Left colon (tissue), 2 donors: ENCODE results near the gene CLK2. TPM values are rescaled to one million over a fixed set of nuclear protein-coding genes. Genes with fewer than 3 reads are reported as not detected.

Experiments
- ATAC-seq: fragments of 200-7000 bp; cut with Tn5 transposase; one replicate; pipeline ENCODE4 v1.9.1; 2020; ENCODE audit warnings: mild to moderate bottlenecking, moderate library complexity
- DNase-seq, 2 donors: peaks; one replicate each; pipeline ENCODE4 v3.0.0-alpha.2; 2020
- intact Hi-C, 2 donors: fragments of 100-400 bp; cut with DNase I in 1 of 2; cut with micrococcal nuclease in 1 of 2; formaldehyde crosslinking; loops; one replicate each; pipeline versions ENCODE4 v1.11.2 to v1.14.0; 2022; cut with DNase I, micrococcal nuclease
- total RNA-seq, 2 donors: library from RNA; stranded (reverse); fragmentation: NEBNext Ultra II Directional; extraction: Animal tissue kit (Norgen Biotek cat#: 25700); gene quantifications; one replicate each; pipeline ENCODE4 v1.2.1, GENCODE V29; 2021
- donor health status: DM: no; HTN: no; CAD: no.
- donor health status: DM: yes; HTN: yes; CAD: no.

The CLK2 gene
- total RNA-seq, 2 donors from 2014 or later, result 34.3 to 41.0 TPM

DNA sequence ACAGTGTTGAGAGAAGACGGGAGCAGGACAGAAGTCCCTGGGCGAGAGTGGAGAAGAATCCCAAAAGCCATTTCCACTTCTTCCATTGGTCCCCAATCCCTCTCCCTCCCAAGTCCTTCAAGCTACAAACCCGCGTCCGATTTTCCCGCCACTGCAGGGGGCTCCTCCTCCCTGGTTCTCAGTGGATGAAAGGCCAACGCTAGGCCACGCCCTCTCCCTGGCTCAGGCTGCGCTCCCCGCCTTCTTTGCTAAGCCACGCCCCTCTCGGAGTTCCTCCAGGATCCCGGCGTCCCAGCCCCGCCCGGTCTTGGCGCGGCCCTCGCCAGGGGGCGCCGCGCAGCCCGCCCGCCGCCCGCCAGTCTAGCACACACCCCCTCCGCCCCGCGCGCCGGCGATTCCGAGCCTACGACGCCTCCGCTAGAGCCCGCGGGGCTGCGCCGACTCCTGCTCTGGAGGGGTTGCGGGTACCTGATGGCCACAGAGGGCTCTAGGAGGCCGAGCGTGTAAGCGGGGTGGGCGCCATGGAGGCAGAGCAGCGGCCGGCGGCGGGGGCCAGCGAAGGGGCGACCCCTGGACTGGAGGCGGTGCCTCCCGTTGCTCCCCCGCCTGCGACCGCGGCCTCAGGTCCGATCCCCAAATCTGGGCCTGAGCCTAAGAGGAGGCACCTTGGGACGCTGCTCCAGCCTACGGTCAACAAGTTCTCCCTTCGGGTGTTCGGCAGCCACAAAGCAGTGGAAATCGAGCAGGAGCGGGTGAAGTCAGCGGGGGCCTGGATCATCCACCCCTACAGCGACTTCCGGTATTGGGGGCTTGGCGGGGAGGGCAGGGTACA is 4.0 kb upstream of the CLK2 start, which contains the start of gene HCN3:
Gene HCN3 (plus strand): TSS at position 394 of the 832 bp plus-strand sequence. CDS start 128 bp downstream, at position 522.
- peak; percentile 72 for ATAC-seq
- intact Hi-C loops, result no loop called here
- peak; percentile 98 to 100 for DNase-seq

DNA sequence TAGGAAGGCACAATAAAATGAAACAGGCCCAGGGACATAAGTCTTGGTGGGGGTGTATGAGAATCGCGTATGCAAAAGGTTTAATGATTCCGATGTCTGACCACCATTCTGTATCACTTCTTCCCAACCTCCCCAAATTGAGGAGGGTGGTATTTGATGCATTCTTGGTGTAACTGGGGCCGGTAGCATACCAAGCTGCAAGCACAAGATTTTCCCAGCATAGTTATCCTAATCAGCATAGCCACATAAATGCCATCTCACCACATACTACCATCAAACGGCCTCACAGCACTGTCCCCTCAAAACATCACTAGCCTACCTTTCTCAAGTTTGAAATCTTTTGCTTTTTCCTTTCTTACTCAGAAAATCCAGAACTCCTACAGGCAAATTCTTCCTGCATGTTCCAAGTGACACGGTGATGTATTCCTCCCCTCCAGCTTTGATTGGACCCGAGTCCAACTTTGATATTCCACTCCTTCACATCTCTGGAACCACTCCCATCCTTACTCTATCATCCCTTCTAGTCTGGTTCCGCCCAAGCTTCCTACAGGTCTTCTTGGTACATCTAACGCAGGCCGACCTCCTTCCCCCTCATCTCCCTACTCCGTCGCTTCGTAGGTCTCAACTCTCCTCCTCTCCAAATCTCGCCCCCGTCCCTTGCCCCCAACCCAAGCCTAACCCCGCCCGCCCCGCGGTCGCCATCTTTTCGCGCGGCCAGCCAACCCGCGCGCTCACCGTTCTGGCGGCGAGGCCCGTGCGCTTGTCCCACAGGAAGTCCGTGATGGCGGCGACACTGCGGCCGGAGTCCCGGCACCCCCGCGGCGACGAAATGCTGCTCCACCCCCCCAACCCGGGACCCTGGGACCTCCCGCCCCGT is 600 bp downstream of the CLK2 start:
- DNase-seq, result no peak
- ATAC-seq, result peak; percentile 49
- intact Hi-C loops, result no loop called here

GRCh38 chr1:155269381-155269780 is 3.9 kb downstream of the CLK2 start:
- ATAC-seq, result no peak
- intact Hi-C loops, result loop anchor here in 1 of 2 donors (10.0 kb wide), 1 partner anchor 55 kb away; the partner anchor contains the start of gene RUSC1
- no peak for DNase-seq

GRCh38 chr1:155268630-155269029 is 4.7 kb downstream of the CLK2 start:
- ATAC-seq, result no peak
- DNase-seq, result no peak
- intact Hi-C loops, result loop anchor here in 1 of 2 donors (10.0 kb wide), 1 partner anchor 56 kb away; the partner anchor contains the start of gene RUSC1

GRCh38 chr1:155267373-155267772 is 5.9 kb downstream of the CLK2 start:
- ATAC-seq, result no peak
- DNase-seq, result no peak
- intact Hi-C loops, result loop anchor here in 1 of 2 donors (10.0 kb wide), 1 partner anchor 57 kb away; the partner anchor contains the start of gene RUSC1

DNA sequence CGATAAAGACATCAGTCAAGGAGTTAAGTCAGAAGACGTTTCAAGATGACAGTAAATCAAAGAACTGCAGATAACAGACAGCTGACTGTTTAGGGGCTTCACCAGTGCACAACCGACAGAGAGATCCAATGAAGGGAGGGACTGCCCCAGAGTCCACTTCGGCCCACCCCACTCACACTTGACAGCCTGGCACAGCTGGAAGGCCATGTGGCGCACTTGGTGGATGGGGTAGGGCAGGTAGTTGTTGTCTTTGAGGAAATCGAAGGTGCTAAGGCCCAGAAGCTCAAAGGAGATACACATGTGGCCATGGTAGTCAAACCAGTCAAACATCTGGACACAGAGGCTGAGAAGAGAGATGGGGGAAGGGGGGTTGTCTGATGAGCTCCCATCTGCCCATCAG is 6.8 kb downstream of the CLK2 start:
- ATAC-seq (no peak), DNase-seq (no peak)
- intact Hi-C loops, result loop anchor here in 1 of 2 donors (10.0 kb wide), 1 partner anchor 58 kb away; the partner anchor contains the start of gene RUSC1

DNA sequence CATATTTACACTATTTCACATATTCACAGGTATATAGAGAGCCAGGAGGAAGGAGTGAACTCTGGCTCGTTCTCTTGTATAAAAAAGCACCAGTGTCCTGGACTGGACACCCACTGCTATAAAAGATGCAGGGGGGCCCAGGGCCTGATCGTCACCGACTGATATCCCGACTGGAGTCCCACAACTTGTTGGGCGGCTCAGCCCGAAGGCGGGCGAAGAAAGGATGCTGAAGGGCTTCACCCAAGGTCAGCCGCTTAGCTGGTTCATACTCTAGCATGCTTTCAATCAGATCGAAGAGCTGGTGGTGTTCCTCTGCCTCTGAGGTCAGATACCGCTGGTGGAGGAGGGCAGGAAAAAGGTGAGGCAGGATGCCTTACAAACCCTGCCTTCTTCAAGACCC is 10.2 kb downstream of the CLK2 start:
- ATAC-seq (no peak), DNase-seq (no peak)
- intact Hi-C loops, result loop anchor here in 1 of 2 donors (10.0 kb wide), 1 partner anchor 62 kb away; the partner anchor contains the start of gene RUSC1

DNA sequence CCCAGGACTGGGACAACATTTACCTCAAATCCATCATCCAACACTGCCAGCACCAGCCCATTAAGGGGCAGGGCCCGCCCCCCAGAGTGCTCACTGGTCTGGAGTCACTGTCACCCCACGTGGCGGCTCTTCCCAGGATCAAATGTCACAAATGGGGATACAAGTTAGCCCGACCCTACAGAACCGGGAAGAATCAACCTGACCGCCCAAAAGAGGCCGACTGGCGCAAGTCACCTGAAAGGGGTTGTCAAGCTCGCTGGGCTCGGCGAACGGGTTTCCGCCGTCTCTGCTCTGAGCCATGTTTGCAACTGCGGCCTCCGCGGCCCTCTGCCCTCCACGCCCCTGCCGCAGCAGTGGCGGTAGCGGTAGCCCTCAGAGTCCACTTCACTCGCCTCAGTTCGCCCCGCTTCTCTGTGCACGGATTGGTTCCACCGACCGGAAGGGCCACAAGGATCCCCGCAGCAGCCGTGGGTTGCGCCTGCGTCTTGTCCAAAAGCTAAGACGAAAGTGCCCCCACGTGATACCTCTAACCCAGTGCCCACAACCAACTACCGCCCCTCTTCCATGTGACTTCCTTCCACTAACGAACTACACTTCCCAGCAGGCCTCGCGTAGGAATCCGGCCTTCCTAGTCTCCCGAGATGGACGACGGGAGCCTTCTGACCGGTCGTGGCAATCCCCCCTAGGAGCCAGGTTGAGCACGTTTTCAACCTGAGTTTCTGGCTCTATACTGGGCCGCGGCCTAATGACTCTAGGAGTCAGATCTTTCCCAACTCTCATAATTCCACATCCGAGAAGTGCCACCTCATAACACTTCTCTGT is 11.2 kb downstream of the CLK2 start, which contains the start of gene SCAMP3:
Gene SCAMP3 (minus strand): TSS at position 509 of the 822 bp plus-strand sequence. CDS start 209 bp downstream, at position 300.
- DNase-seq, result peak; percentile 94 to 98
- peak; percentile 96 for ATAC-seq
- intact Hi-C loops, result loop anchor here in 1 of 2 donors (10.0 kb wide), 1 partner anchor 63 kb away; the partner anchor contains the start of gene RUSC1

DNA sequence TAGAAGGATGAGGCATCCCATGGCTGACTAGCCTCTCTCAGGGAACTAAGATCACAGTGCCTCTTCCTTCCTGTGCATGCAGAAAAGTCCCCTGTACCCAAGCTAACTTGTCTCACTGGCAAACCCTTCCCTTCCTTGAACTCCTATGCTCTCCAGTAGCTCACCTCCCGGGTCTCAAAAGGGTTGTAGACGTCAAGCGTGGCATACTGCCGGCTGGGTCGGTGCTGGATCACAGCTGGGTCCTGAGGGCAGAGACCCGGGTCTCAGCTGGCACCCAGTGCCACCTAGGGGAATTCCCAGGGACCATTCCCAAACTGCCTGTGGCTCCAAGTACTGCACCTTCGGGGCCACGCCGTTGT is 11.8 kb downstream of the CLK2 start:
- no peak for ATAC-seq
- DNase-seq, result no peak
- intact Hi-C loops, result loop anchor here in 1 of 2 donors (10.0 kb wide), 1 partner anchor 63 kb away; the partner anchor contains the start of gene RUSC1

DNA sequence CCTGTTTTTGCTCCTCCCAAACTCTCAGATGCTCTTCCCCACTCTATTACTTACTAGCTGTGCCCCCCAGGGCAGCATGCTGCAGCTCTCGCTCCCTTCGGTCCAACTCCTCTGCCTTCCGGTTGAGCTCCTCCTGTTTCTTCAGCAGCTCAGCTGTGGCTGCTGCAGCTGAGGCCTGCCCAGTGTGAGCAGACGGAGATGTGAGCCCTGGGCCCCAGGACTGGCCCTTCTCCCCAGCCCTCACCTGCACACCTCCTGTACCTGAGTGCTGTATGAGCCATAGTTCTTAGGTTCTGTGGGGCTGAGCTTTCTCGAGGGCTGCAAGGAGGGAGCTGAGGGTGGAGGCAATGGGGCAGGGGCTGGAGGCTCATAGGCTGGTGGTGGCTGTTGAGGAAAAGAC is 13.0 kb downstream of the CLK2 start:
- no peak for ATAC-seq
- intact Hi-C loops, result loop anchor here in 1 of 2 donors (10.0 kb wide), 1 partner anchor 65 kb away; the partner anchor contains the start of gene RUSC1

DNA sequence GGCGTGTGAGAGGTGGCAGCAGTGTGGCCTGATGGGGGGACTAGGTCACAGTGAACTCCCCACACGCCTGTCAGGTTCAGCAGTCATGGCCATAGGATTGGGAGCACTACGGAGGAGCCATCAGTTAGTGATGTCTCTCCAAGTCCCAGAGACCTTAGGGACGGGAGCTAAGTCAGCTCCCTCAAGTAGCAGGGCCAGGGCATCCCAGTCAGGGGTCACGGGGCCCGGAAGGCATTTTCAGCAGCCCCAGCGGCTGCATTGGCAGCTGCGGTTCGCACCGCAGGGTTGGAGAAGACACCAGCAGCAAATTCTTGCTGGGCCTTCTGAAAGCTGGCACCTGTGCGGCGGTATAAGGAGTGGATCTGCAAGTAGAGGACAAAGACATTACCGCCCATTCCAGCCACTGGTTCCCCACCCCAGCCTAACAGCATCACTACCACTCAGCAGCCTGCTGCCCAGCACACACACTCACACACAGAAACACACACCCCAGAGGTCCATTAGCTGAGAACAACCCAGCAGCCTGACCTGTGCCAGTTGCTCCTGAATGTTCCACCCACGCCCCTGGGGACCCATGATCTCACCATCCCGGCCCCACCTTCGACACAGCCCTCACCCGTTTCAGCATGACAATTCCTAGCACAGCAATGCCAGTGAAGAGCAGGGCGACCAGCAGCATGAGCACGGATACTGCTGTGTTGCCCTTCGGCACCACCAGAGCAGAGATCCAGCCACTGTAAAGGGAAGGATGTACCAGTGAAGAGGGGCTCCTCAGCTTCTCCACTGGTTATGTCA is 17.0 kb downstream of the CLK2 start:
- intact Hi-C loops, result no loop called here
- DNase-seq (no peak), ATAC-seq (no peak)

More for the DNA sequence above, 13.0 kb downstream of the CLK2 start:
- no peak for DNase-seq

GRCh38 chr1:155255243-155256007 is 17.9 kb downstream of the CLK2 start, which contains the start of gene ENTREP3:
TSS of gene ENTREP3 (minus strand) at chr1:155255483. CDS start at chr1:155254877, 606 bp downstream.
- intact Hi-C loops, result loop anchor here in 1 of 2 donors (1.0 kb wide), 1 partner anchor 68 kb away; no protein-coding TSS in a partner anchor
- DNase-seq, result peak; percentile 91 to 92
- ATAC-seq, result peak; percentile 88

- DNase-seq (peak; percentile 41 to 46), ATAC-seq (peak; percentile 9)
- intact Hi-C loops, result loop anchor here in 1 of 2 donors (1.0 kb wide), 1 partner anchor 69 kb away; no protein-coding TSS in a partner anchor
Measured at GRCh38 chr1:155254714-155255242, 18.5 kb downstream of the CLK2 start.

- intact Hi-C loops, result no loop called here
- ATAC-seq, result no peak
Measured at GRCh38 chr1:155254228-155254713, 19.0 kb downstream of the CLK2 start.

GRCh38 chr1:155253797-155254196 is 19.5 kb downstream of the CLK2 start:
- no peak for DNase-seq
- ATAC-seq, result no peak
- intact Hi-C loops, result no loop called here

More at GRCh38 chr1:155254228-155254713, 19.0 kb downstream of the CLK2 start:
- peak in 1 of 2 donors; percentile 39 for DNase-seq

DNA sequence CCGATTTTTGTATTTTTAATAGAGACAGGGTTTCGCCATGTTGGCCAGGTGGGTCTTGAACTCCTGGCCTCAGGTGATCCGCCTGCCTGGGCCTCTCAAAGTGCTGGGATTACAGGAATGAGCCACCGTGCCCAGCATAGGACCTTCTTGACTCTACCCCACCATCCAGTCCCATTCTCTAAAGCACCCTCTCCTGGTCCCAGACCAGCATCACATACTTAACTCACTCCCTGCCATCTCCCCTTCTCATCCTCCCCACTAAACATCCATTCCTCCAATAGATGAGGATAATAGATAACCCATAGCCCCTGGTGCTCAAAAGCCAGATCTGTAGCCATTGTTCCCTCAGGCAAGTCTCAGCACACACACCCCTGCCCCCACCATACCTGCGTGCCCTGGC is 20.1 kb downstream of the CLK2 start:
- intact Hi-C loops, result no loop called here
- no peak for ATAC-seq

More for the DNA sequence above, 20.1 kb downstream of the CLK2 start:
- no peak for DNase-seq
